Skeletal muscle satellite cell (primary cell): ENCODE data around the gene NOSIP.

Source experiments
- H3K27me3 ChIP-seq: 2 replicates; pipeline ENCODE4 v1.7.0; 2013; ENCODE audit warnings: low read length; ENCODE audit not compliant: control insufficient read depth, insufficient read depth
- H3K36me3 ChIP-seq: 2 replicates; pipeline ENCODE4 v1.7.0; 2013; ENCODE audit warnings: mild to moderate bottlenecking, control low read depth, low read length; ENCODE audit not compliant: insufficient read depth
- H3K4me1 ChIP-seq: 2 replicates; pipeline ENCODE4 v1.7.0; 2013; ENCODE audit warnings: low read length; ENCODE audit not compliant: control insufficient read depth, insufficient read depth
- H3K4me2 ChIP-seq: 2 replicates; pipeline ENCODE4 v1.7.0; 2013; ENCODE audit warnings: mild to moderate bottlenecking, low read length
- H3K4me3 ChIP-seq: 2 replicates; pipeline ENCODE4 v1.7.0; 2013; ENCODE audit warnings: low read length
- H3K9ac ChIP-seq: 2 replicates; pipeline ENCODE4 v1.7.0; 2013; ENCODE audit warnings: mild to moderate bottlenecking, low read depth, low read length, moderate library complexity
- H3K9me3 ChIP-seq: replicated peaks from 2 replicates; pipeline ENCODE4 v1.7.0; 2013; ENCODE audit warnings: mild to moderate bottlenecking, control low read depth, low read length

The NOSIP gene

GRCh38 chr19:49594157-49594992 is 14.0 kb upstream of the NOSIP start:
- Histone ChIP-seq H3K36me3 (peaks cover 40% of the 10 kb centered on the region), H3K9me3 (no peaks in the 10 kb centered on the region), H3K4me1 (peaks cover 25% of the 10 kb centered on the region), H3K27me3 (no peaks in the 10 kb centered on the region), H3K9ac (no peak overlapping the region), H3K4me2 (peak overlapping the region; percentile 78), H3K4me3 (no peak overlapping the region)

GRCh38 chr19:49593233-49594113 is 13.1 kb upstream of the NOSIP start:
- H3K36me3 ChIP-seq = peaks cover 31% of the 10 kb centered on the region
- peaks cover 25% of the 10 kb centered on the region for H3K4me1 ChIP-seq
- H3K27me3 ChIP-seq = no peaks in the 10 kb centered on the region
- H3K9ac ChIP-seq = peak overlapping the region; percentile 36
- peak overlapping the region; percentile 87 for H3K4me3 ChIP-seq
- no peaks in the 10 kb centered on the region for H3K9me3 ChIP-seq
- H3K4me2 ChIP-seq = peak overlapping the region; percentile 99

- Histone ChIP-seq H3K4me2 (peak overlapping the region; percentile 99), H3K9ac (peak overlapping the region; percentile 83), H3K36me3 (peaks cover 27% of the 10 kb centered on the region), H3K4me3 (peak overlapping the region; percentile 87), H3K4me1 (peaks cover 25% of the 10 kb centered on the region), H3K27me3 (no peaks in the 10 kb centered on the region), H3K9me3 (no peaks in the 10 kb centered on the region)
These were observed 12.3 kb upstream of the NOSIP start for GRCh38 chr19:49592486-49593232.

GRCh38 chr19:49591731-49592485 is 11.6 kb upstream of the NOSIP start:
- Histone ChIP-seq H3K9me3 (no peaks in the 10 kb centered on the region), H3K36me3 (peaks cover 20% of the 10 kb centered on the region), H3K9ac (peak overlapping the region; percentile 83), H3K4me3 (peak overlapping the region; percentile 87), H3K4me1 (peaks cover 25% of the 10 kb centered on the region), H3K4me2 (peak overlapping the region; percentile 99), H3K27me3 (no peaks in the 10 kb centered on the region)

- peaks cover 25% of the 10 kb centered on the region for H3K4me1 ChIP-seq
- no peaks in the 10 kb centered on the region for H3K9me3 ChIP-seq
- H3K27me3 ChIP-seq = no peaks in the 10 kb centered on the region
- H3K4me2 ChIP-seq = peak within 1 kb of the TSS; percentile 100
- peaks cover 16% of the 10 kb centered on the region for H3K36me3 ChIP-seq
- H3K4me3 ChIP-seq = peak within 1 kb of the TSS; percentile 87
- H3K9ac ChIP-seq = peak within 1 kb of the TSS; percentile 87
These were observed 10.8 kb upstream of the NOSIP start, which contains the start of gene PRR12 for GRCh38 chr19:49590971-49591730. PRR12 (plus strand) TSS chr19:49591182; CDS start chr19:49591655, 473 bp downstream.

GRCh38 chr19:49590071-49590970 is 10.0 kb upstream of the NOSIP start:
- H3K4me1 ChIP-seq = peaks cover 25% of the 10 kb centered on the region
- peak overlapping the region; percentile 72 for H3K4me3 ChIP-seq
- H3K9me3 ChIP-seq = no peaks in the 10 kb centered on the region
- H3K36me3 ChIP-seq = peaks cover 11% of the 10 kb centered on the region
- peak overlapping the region; percentile 100 for H3K4me2 ChIP-seq
- peak overlapping the region; percentile 87 for H3K9ac ChIP-seq
- H3K27me3 ChIP-seq = no peaks in the 10 kb centered on the region

GRCh38 chr19:49589502-49589905 is 9.1 kb upstream of the NOSIP start:
- Histone ChIP-seq H3K36me3 (peaks cover 8% of the 10 kb centered on the region), H3K27me3 (no peaks in the 10 kb centered on the region), H3K4me2 (no peak overlapping the region), H3K4me1 (peaks cover 25% of the 10 kb centered on the region), H3K9me3 (no peaks in the 10 kb centered on the region), H3K9ac (no peak overlapping the region), H3K4me3 (no peak overlapping the region)

GRCh38 chr19:49588365-49589122 is 8.2 kb upstream of the NOSIP start:
- H3K27me3 ChIP-seq = no peaks in the 10 kb centered on the region
- no peaks in the 10 kb centered on the region for H3K36me3 ChIP-seq
- H3K4me2 ChIP-seq = no peak overlapping the region
- no peak overlapping the region for H3K4me3 ChIP-seq
- peaks cover 16% of the 10 kb centered on the region for H3K4me1 ChIP-seq
- no peaks in the 10 kb centered on the region for H3K9me3 ChIP-seq
- no peak overlapping the region for H3K9ac ChIP-seq

GRCh38 chr19:49587227-49587626 is 6.9 kb upstream of the NOSIP start:
- H3K27me3 ChIP-seq = no peaks in the 10 kb centered on the region
- H3K9ac ChIP-seq = no peak overlapping the region
- peaks cover 8% of the 10 kb centered on the region for H3K4me1 ChIP-seq
- no peaks in the 10 kb centered on the region for H3K36me3 ChIP-seq
- no peak overlapping the region for H3K4me2 ChIP-seq
- H3K4me3 ChIP-seq = no peak overlapping the region
- no peaks in the 10 kb centered on the region for H3K9me3 ChIP-seq
